H4 (cell line): ENCODE measurements around the gene MRPL18. TPM values are rescaled to one million over a fixed set of nuclear protein-coding genes. Genes with fewer than 3 reads are reported as not detected.
"Not testable (repeated sequence)": the region's sequence is repeated elsewhere in the genome, so short reads cannot be mapped to it uniquely, and the experiment has no call there.

ENCODE experiments used
- DNase-seq: peaks from one replicate; pipeline ENCODE4 v3.0.0-alpha.2; 2015; ENCODE audit warnings: low spot score
- total RNA-seq: library from RNA; depleted of rRNA; stranded (reverse); fragments of >200 nt; shearing (Covaris generic); gene quantifications from 2 replicates; pipeline ENCODE4 v1.2.3, GENCODE V29; 2014

The MRPL18 gene
- total RNA-seq, 1 experiment from 2014 or later = 107 TPM

- no peak for DNase-seq
These were observed 18.1 kb upstream of the MRPL18 start for GRCh38 chr6:159772196-159772595.

- DNase-seq = no peak
These were observed 12.9 kb upstream of the MRPL18 start for GRCh38 chr6:159777240-159777904.

DNA sequence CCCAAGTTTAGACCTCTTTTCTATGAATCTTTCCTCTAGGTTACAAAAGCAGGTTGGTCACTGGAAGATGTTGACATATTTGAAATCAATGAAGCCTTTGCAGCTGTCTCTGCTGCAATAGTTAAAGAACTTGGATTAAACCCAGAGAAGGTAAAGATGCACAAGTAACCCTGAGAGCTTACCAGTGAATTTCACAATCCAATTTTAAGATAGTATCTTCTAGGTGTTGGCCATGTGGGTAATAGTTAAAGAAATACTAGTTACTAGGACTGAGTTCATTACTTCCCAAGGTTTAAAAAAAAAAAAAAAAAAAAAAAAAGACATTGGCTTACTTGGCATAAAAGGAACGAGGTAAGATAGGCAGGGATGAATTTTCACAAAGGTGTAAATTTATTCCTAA lies 12.1 kb upstream of the MRPL18 start:
- DNase-seq = no peak

DNA sequence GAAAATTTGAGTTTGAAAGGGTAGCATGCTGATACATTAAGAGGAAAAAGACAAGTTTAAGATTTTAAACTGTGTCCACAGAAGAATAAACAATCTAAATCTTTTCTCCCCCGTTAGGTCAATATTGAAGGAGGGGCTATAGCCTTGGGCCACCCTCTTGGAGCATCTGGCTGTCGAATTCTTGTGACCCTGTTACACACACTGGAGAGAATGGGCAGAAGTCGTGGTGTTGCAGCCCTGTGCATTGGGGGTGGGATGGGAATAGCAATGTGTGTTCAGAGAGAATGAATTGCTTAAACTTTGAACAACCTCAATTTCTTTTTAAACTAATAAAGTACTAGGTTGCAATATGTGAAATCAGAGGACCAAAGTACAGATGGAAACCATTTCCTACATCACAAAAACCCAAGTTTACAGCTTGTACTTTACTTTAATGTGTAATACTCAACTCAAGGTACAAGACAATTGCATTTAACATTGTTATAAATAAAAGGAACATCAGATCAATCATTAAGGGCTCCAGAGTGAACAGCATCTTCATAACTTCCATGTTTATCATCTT lies 11.6 kb upstream of the MRPL18 start:
- no peak for DNase-seq

DNA sequence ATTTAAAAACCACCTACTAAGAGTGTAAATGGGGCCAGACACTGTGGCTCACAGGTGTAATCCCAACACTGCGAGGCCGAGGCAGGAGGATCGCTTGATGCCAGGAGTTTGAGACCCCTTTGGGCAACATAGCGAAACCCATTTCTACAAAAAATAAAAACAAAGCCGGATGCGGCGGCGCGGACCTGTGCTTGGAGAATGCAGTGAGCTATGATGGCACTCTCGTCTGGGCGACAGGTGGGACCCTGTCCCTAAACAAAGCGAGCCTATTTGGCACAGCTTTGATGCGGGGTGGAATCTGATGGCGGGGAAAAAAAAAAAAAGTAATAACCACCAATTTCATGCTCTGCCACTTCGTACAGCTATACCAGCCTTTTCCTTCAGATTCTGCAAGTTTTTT lies 2.0 kb upstream of the MRPL18 start:
- DNase-seq = no peak

GRCh38 chr6:159788753-159789376 lies 1.4 kb upstream of the MRPL18 start:
- DNase-seq = no peak

GRCh38 chr6:159789377-159790148 lies 704 bp upstream of the MRPL18 start, which contains the start of gene TCP1:
TCP1 (minus strand) TSS chr6:159789602; CDS start chr6:159789468, 134 bp downstream.
- peak; percentile 98 for DNase-seq

DNA sequence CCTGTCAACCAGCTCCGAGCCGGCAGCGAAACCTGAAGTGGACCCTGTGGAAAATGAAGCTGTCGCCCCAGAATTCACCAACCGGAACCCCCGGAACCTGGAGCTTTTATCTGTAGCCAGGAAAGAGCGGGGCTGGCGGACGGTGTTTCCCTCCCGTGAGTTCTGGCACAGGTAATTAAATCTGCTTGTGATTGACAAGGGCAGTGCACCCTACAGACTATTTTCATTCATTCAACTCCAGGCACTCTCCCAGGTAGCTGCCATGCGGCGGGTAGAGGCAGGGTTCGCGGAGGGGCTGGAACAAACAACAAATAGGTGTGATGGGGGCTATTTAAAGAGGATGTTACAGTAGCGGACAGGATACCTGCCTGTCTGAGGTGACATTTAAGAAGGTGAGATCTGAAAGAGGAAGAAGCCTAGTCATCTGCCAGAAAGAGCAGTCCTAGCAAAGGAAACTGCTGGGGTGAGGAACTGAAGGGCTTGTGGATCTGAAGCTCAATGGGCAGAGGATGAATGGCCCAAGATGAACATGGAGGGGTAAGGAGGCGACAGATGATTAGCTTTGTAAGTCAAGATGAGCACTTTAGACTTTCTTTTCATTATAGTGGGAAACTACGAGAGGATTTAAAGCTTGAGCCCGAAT lies 810 bp downstream of the MRPL18 start:
- no peak for DNase-seq

DNA sequence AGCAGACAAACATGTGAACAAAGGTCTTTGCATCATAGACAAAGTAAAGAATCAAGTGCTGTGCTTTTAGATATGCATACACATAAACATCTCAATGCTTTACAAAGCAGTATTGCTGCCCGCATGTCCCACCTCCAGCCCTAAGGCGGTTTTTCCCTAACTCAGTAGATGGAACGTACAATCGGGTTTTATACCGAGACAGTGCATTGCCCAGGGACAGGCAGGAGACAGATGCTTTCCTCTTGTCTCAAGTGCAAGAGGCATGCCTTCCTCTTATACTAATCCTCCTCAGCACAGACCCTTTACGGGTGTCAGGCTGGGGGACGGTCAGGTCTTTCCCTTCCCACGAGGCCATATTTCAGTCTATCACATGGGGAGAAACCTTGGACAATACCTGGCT lies 4.7 kb downstream of the MRPL18 start:
- not testable (repeated sequence) for DNase-seq

DNA sequence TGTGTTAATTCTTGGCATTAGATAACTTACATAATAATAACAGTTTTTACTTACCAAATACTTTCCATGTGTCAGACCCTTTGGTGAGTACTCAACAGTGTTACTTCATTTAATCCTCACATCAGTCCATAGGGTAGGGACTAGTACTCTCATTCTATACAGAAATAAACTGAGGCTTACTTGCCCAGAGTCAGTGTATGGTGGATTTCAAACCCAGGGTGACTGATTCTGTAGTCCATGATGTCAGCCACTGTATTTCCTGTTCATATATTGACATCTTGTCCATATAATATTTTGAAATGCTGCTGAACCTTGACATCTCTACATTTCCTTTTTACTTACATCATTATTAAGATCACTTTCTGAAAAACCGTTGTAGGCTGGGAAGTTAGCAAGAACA lies 7.3 kb downstream of the MRPL18 start:
- DNase-seq = no peak

- no peak for DNase-seq
These were observed 10.0 kb downstream of the MRPL18 start, which contains the start of gene PNLDC1 for GRCh38 chr6:159800141-159800865. PNLDC1 (plus strand) TSS chr6:159800276; CDS start chr6:159800308, 32 bp downstream.

- no peak for DNase-seq
These were observed 11.7 kb downstream of the MRPL18 start for GRCh38 chr6:159801935-159802334.

GRCh38 chr6:159804504-159804903 lies 14.2 kb downstream of the MRPL18 start:
- DNase-seq = no peak

DNA sequence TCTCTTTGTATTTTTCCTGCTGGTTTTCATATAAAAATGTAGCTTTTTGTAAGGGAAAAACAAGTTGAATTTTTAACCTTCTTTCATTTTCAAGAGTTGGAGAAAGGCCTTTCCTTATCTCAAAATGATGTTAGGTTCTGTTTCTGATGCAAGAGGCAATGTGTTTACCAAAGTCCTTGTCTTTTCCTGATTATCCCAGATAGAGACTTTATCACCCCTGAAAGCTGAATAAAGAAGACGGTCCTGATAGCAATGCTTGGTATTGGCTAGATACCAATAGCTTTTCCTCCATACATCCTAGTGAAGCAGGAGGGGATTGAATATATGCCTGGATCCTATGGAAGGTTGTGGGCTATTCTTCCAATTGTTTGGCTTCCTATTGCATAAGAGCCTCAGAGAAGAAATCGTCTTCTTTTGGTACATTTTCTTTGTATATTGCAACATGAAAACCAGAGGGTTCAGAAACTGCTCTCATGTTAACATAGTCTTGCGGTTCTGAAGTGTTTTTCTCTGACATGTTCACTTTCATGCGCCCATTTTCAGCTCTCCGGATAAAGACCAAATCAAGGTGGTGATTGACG lies 15.3 kb downstream of the MRPL18 start:
- DNase-seq = no peak

DNA sequence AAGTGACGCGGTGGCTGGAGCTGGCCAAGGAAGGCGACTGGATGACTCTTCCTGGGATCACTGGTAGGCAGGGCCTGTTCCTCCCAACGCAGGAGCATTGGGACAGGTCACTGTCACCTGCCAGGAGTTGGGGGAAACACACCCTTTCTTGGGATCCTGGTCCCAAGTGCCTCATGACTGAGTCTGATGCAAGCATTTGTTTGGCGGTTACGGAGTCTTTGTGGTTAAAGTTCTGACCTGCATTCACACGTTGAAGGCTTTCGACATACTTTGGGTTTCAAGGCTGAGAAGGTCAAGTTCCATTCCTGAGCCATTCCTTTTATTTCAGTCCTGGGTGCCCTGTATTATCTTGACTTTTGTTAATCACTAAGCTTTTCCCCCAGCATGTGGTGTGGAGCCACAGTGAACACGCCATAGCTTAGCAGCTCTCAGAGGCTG lies 15.8 kb downstream of the MRPL18 start:
- DNase-seq = no peak

DNA sequence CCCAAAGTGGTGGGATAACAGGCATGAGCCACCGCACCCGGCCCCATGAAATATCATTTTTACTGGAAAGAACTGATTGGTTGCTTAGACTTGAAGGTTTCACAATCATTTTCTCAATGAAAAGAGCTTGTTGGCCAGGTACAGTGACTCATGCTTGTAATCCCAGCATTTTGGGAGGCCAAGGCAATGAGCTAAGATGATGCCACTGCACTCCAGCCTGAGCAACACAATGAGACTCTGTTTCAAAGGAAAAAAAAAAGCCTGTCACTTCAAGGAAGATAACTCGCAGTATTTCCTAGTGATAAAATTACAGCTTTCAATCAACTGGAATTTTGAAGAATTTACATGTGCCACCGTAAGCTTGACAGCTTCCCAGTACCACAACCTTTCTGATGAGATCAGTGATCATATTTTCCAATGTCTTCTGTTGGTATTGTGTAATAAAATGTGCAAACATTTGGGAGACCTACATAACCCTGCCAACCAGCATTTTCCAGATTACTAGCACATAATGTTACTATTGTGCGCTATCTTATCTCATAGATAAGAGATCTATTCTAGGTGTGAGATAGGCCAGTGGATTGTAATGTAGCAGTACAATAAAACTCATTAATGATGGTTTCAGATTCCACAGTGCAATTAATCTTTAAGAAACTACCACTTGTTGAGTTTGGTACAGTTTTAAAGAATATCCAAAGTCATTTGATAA lies 17.0 kb downstream of the MRPL18 start:
- no peak for DNase-seq

- DNase-seq = no peak
These were observed 18.4 kb downstream of the MRPL18 start for GRCh38 chr6:159808647-159809046.

- DNase-seq = no peak
These were observed 18.9 kb downstream of the MRPL18 start for GRCh38 chr6:159809149-159809548.

DNA sequence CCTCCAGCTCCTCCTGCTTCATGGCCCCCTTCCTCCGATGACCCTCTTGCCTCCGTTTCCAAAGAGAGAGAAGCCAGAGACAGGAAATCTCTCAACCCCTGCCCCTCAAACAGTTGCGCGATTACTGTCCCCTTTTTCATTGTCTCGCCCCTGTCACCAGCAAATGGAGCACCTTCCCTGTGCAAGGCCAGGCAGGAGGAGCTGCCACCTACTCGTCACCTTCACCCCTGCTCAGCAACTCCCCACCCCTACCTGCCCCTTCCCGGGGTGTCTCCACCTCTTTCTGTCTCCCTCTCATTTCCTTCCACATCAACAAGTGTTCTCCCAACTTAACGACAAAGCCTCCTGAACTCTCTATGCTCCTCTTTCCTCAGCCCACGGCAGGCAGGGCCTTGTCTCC lies 23.5 kb downstream of the MRPL18 start:
- no peak for DNase-seq

DNA sequence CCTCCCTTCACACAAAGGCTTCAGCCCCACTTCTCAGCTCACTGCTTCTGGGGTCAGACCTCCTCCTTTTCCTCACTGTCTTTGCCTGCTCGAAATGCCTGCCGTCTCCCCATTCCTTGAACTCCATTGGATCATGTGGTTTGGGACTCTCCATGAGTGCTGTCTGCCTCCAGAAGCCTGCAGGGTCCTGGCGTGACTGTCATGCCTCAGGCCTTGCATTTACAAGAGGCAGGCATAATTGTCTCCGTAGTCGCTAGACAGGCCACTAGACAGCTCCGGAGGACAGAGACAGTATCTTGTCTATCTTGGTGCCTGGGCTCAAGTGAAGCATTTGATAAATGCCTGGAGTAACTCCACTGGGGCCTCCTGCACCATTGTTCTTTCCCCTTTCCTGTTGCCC lies 25.1 kb downstream of the MRPL18 start:
- DNase-seq = no peak
